Neural progenitor cell (in vitro differentiated cells): ENCODE data around the gene PADI1. TPM values are rescaled to one million over a fixed set of nuclear protein-coding genes. Genes with fewer than 3 reads are reported as not detected.
A peak's percentile ranks its signal among the peaks of the same experiment; 100 is the strongest.

Source experiments
- DNase-seq: peaks from one replicate; pipeline ENCODE4 v3.0.0-alpha.2; 2016; ENCODE audit warnings: low spot score
- H2AFZ ChIP-seq: fragments of 200-600 bp; sonication (generic); replicated peaks from 2 replicates; pipeline ENCODE4 v1.6.1; 2016; ENCODE audit warnings: antibody characterized with exemption
- H3F3A ChIP-seq: fragments of 200-600 bp; sonication (generic); 2 replicates; pipeline ENCODE4 v1.6.1; 2016; ENCODE audit warnings: antibody characterized with exemption, low read depth
- H3K27ac ChIP-seq: fragments of 200-600 bp; sonication (generic); 2 replicates; pipeline ENCODE4 v1.5.1; 2016; ENCODE audit warnings: mild to moderate bottlenecking
- H3K27me3 ChIP-seq: fragments of 200-600 bp; sonication (generic); 2 replicates; pipeline ENCODE4 v1.6.1; 2016; ENCODE audit warnings: mild to moderate bottlenecking, moderate library complexity
- H3K36me3 ChIP-seq: fragments of 200-600 bp; sonication (generic); 2 replicates; pipeline ENCODE4 v1.5.1; 2016
- H3K4me1 ChIP-seq: fragments of 200-600 bp; sonication (generic); 2 replicates; pipeline ENCODE4 v1.6.1; 2016; ENCODE audit warnings: mixed run types
- H3K4me2 ChIP-seq: fragments of 200-600 bp; sonication (generic); 2 replicates; pipeline ENCODE4 v1.6.1; 2016
- H3K4me3 ChIP-seq: fragments of 200-600 bp; sonication (generic); 2 replicates; pipeline ENCODE4 v1.5.1; 2016
- H3K79me2 ChIP-seq: fragments of 200-600 bp; sonication (generic); 2 replicates; pipeline ENCODE4 v1.6.1; 2016; ENCODE audit warnings: low read depth
- H3K9ac ChIP-seq: fragments of 200-600 bp; sonication (generic); 2 replicates; pipeline ENCODE4 v1.6.1; 2016
- H3K9me3 ChIP-seq: fragments of 200-600 bp; sonication (generic); 2 replicates; pipeline ENCODE4 v1.5.1; 2016; ENCODE audit warnings: low read depth
- H4K20me1 ChIP-seq: fragments of 200-600 bp; sonication (generic); 2 replicates; pipeline ENCODE4 v1.6.1; 2016; ENCODE audit warnings: low read depth
- H3K27ac Mint-ChIP-seq: 3 replicates; pipeline ENCODE4 v1.8.0; 2021; ENCODE audit warnings: mixed read lengths
- H3K27me3 Mint-ChIP-seq: 2 replicates; pipeline ENCODE4 v1.8.0; 2022; ENCODE audit warnings: low read depth, mild to moderate bottlenecking, inconsistent platforms, moderate library complexity, mixed read lengths; ENCODE audit not compliant: insufficient read depth
- H3K36me3 Mint-ChIP-seq: 3 replicates; pipeline ENCODE4 v1.8.0; 2021; ENCODE audit warnings: mixed read lengths
- H3K4me1 Mint-ChIP-seq: 3 replicates; pipeline ENCODE4 v1.8.0; 2021; ENCODE audit warnings: mixed read lengths
- H3K4me3 Mint-ChIP-seq: 3 replicates; pipeline ENCODE4 v1.8.0; 2021; ENCODE audit warnings: mild to moderate bottlenecking, moderate library complexity, mixed read lengths
- H3K9me3 Mint-ChIP-seq: 3 replicates; pipeline ENCODE4 v1.8.0; 2020; ENCODE audit warnings: mixed read lengths
- EZH2 ChIP-seq: fragments of 200-600 bp; sonication (generic); IDR thresholded peaks from 2 replicates; pipeline ENCODE4 v1.6.1; 2017; ENCODE audit warnings: antibody characterized with exemption, mild to moderate bottlenecking, moderate library complexity
- EZH2phosphoT487 ChIP-seq: fragments of 200-600 bp; sonication (generic); IDR thresholded peaks from 2 replicates; pipeline ENCODE4 v1.6.1; 2017; ENCODE audit warnings: antibody characterized with exemption
- total RNA-seq: library from RNA; depleted of rRNA; stranded (reverse); fragments of >200 nt; gene quantifications from 2 replicates; pipeline ENCODE4 v1.2.3, GENCODE V29; 2015; ENCODE audit warnings: low replicate concordance
- TF ChIP-seq, protein P1 (sequence below): fragments of 200-600 bp; sonication (generic); IDR thresholded peaks from 2 replicates; pipeline ENCODE4 v1.5.1; 2017; ENCODE audit warnings: antibody characterized with exemption, mild to moderate bottlenecking

PADI1 gene
- total RNA-seq, 1 donor from 2014 or later: 0.09 TPM

DNA sequence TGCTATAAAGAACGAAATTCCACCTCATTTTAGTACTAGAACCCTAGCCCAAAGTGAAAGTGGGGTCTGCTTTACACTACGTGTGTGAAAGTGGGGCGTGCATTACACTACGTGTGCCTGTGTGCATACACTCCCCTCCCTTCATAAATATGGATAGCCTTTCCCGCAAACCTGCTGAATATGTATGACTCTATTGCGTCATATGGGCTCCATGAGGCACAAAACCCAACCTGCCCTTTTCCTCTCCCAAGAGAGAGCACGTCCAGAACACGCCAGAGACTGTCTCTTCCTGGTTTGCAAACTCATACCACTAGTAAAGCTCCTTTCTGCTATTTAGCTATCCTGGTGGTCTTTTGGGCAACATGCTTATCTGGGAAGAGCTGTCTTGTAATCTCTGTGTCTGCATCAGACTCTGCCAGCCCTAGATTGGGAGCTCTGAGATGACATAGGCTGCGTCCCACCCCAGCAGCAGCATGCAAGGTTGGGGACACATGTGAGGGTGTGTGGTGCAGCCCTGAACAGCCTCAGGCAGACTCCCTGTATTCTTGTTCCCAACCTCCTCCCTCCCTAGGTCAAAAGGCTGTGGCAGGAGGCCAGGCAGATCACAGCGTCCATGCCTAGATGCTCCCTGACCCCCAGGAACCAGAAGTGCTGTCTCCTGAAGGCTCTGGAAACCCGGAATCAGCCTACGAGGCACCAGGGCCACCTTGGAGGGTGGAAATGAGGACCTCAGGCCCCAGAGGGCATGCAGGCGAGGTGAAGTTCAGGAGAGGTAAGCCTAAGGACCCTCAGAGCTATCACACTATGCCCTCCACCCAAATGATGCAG lies 12.3 kb upstream of the PADI1 start:
- H3K27me3 Mint-ChIP-seq: peaks cover 19% of the 10 kb centered on the region
- H3K9me3 Mint-ChIP-seq: peaks cover 2% of the 10 kb centered on the region
- no peaks in the 10 kb centered on the region for H3K36me3 Mint-ChIP-seq
- DNase-seq: no peak
- peaks cover 30% of the 10 kb centered on the region for H3K4me1 Mint-ChIP-seq
- no peak overlapping the region for H3K9ac ChIP-seq
- H3K27ac Mint-ChIP-seq: peak overlapping the region; percentile 82
- peaks cover 4% of the 10 kb centered on the region for H3K4me1 ChIP-seq
- H3K4me2 ChIP-seq: no peak overlapping the region
- no peaks in the 10 kb centered on the region for H3K36me3 ChIP-seq
- no peaks in the 10 kb centered on the region for H4K20me1 ChIP-seq
- H3K4me3 Mint-ChIP-seq: no peak overlapping the region
- H3F3A ChIP-seq: no peaks in the 10 kb centered on the region
- H3K27me3 ChIP-seq: no peaks in the 10 kb centered on the region
- no peaks in the 10 kb centered on the region for H3K9me3 ChIP-seq
- no peak overlapping the region for H3K27ac ChIP-seq
- H2AFZ ChIP-seq: no peak overlapping the region
- no peaks in the 10 kb centered on the region for H3K79me2 ChIP-seq
- H3K4me3 ChIP-seq: no peak overlapping the region
- TF ChIP-seq, protein P1, sequence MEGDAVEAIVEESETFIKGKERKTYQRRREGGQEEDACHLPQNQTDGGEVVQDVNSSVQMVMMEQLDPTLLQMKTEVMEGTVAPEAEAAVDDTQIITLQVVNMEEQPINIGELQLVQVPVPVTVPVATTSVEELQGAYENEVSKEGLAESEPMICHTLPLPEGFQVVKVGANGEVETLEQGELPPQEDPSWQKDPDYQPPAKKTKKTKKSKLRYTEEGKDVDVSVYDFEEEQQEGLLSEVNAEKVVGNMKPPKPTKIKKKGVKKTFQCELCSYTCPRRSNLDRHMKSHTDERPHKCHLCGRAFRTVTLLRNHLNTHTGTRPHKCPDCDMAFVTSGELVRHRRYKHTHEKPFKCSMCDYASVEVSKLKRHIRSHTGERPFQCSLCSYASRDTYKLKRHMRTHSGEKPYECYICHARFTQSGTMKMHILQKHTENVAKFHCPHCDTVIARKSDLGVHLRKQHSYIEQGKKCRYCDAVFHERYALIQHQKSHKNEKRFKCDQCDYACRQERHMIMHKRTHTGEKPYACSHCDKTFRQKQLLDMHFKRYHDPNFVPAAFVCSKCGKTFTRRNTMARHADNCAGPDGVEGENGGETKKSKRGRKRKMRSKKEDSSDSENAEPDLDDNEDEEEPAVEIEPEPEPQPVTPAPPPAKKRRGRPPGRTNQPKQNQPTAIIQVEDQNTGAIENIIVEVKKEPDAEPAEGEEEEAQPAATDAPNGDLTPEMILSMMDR: no peak
- TF ChIP-seq EZH2phosphoT487: no peak
- no peak for TF ChIP-seq EZH2

DNA sequence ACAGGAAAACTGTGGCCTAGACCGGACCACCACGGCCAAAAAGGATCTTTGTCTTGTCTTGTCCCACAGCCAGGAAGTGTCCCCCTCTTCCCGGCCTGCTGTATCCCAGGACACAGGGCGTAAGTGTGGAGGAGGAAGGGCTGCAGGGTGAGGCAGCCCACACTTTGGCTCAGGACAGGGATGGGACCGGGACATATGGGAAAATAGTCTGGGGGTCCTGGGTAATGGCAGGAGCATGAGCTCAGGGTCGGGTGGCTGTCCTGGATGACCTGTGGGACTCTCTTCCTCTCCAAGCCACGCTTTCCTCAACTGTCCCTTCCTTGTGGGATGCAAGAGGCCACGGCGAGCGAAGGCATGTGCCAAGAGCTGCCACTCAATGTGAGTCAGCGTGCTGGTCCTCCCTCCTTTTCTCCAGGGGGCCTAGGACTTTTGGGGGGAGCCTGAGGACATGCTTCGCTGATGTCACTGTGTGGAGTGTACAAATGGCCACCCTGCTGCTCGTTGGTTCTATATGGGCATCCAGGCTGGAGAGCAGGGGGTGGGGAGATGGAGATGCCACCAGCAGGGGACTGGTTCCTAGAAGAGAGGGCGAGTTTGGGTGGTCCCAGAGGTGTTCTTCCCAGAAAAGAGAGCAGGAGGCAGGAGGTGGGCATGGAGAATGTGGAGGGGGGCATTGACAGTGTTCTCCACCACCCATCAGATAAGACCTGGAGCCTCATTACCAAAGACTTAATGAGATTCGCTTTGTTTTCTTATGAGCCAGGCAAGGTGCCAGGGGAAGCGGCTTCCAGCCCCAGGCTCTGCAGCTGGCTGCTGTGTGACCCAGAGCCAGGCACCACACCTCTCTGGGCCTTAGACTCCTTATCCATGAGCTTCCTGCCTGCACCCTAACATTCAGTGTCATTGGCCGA lies 11.5 kb upstream of the PADI1 start:
- Mint-ChIP-seq H3K27ac (peak overlapping the region; percentile 82), H3K4me1 (peaks cover 30% of the 10 kb centered on the region), H3K36me3 (no peaks in the 10 kb centered on the region), H3K9me3 (peaks cover under 1% of the 10 kb centered on the region), H3K27me3 (peaks cover 21% of the 10 kb centered on the region), H3K4me3 (no peak overlapping the region)
- H2AFZ ChIP-seq: no peak overlapping the region
- H3K27me3 ChIP-seq: no peaks in the 10 kb centered on the region
- H3K27ac ChIP-seq: no peak overlapping the region
- H3K4me1 ChIP-seq: peaks cover 4% of the 10 kb centered on the region
- no peak overlapping the region for H3K4me3 ChIP-seq
- no peaks in the 10 kb centered on the region for H4K20me1 ChIP-seq
- H3K4me2 ChIP-seq: no peak overlapping the region
- no peaks in the 10 kb centered on the region for H3F3A ChIP-seq
- DNase-seq: no peak
- no peaks in the 10 kb centered on the region for H3K36me3 ChIP-seq
- TF ChIP-seq, protein P1: no peak
- TF ChIP-seq EZH2 (no peak), EZH2phosphoT487 (no peak)
- H3K9me3 ChIP-seq: no peaks in the 10 kb centered on the region
- H3K79me2 ChIP-seq: no peaks in the 10 kb centered on the region
- H3K9ac ChIP-seq: no peak overlapping the region

DNA sequence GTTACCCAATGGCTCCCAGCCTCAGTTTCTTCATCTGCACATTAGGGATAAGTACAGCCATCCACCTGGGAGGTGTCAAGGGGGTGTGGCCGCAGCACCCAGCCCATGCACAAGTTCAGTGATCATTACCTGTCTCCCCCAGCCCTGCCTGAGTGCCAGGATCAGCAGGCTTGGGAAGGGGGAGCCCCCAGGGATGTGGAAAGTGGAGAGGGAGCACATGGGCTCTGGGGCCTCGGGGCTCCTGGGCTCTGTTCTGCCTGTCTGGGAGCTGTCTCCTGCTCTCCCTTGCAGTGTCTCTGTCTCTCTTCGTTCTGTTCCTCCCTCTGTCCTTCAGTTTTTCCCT lies 10.8 kb upstream of the PADI1 start:
- DNase-seq: no peak
- Histone ChIP-seq H3F3A (no peaks in the 10 kb centered on the region), H2AFZ (peak overlapping the region; percentile 72), H3K79me2 (no peaks in the 10 kb centered on the region), H3K36me3 (no peaks in the 10 kb centered on the region), H3K4me1 (peaks cover 4% of the 10 kb centered on the region), H3K4me3 (no peak overlapping the region), H3K9ac (no peak overlapping the region), H4K20me1 (no peaks in the 10 kb centered on the region), H3K27ac (no peak overlapping the region), H3K9me3 (no peaks in the 10 kb centered on the region), H3K27me3 (no peaks in the 10 kb centered on the region), H3K4me2 (no peak overlapping the region)
- TF ChIP-seq EZH2phosphoT487 (no peak), EZH2 (no peak)
- TF ChIP-seq, protein P1: no peak
- H3K9me3 Mint-ChIP-seq: no peaks in the 10 kb centered on the region
- no peaks in the 10 kb centered on the region for H3K36me3 Mint-ChIP-seq
- peaks cover 30% of the 10 kb centered on the region for H3K4me1 Mint-ChIP-seq
- peak overlapping the region; percentile 10 for H3K27ac Mint-ChIP-seq
- H3K4me3 Mint-ChIP-seq: no peak overlapping the region
- peaks cover 25% of the 10 kb centered on the region for H3K27me3 Mint-ChIP-seq
